ENCODE data around the gene HGF.

The HGF gene

DNA sequence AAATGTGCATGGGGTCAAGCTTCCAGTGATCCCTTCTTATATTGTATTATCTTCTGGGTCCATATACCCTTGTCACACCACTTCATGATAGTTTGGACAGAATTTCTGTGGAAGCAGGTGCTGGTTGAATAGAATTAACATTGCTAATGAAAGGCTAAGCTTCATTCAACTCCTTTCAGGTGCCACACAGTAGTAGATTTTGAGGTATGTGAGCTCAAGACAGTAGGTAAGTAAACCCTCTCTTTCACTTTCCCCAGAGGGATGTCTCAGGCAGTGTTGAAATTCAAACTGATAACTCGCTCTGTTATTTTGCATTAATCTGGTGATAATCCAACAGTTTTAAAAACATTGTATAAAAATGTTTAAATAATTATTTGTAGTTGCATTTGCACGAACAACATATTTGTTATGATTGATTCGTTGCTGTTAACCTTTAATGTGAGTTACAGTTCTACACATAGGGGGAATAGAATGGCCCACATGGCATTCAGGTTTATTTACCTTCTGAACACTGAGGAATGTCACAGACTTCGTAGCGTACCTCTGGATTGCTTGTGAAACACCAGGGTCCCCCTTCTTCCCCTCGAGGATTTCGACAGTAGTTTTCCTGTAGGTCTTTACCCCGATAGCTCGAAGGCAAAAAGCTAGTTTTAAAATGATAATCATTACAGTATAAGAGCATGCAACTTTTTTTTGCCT lies 18.1 kb downstream of the HGF start:
- no peak overlapping the region for H2AFZ ChIP-seq (ENCODE audit: low read length)
- H3K9ac ChIP-seq (ENCODE audit: low read length): no peak overlapping the region
- no peaks in the 10 kb centered on the region for H4K20me1 ChIP-seq (ENCODE audit: insufficient read depth, low read length)
- TF ChIP-seq EZH2 (IDR thresholded peaks at IDR 0.05; ENCODE audit: borderline replicate concordance, low read length): no peak
- TF ChIP-seq, protein P1, sequence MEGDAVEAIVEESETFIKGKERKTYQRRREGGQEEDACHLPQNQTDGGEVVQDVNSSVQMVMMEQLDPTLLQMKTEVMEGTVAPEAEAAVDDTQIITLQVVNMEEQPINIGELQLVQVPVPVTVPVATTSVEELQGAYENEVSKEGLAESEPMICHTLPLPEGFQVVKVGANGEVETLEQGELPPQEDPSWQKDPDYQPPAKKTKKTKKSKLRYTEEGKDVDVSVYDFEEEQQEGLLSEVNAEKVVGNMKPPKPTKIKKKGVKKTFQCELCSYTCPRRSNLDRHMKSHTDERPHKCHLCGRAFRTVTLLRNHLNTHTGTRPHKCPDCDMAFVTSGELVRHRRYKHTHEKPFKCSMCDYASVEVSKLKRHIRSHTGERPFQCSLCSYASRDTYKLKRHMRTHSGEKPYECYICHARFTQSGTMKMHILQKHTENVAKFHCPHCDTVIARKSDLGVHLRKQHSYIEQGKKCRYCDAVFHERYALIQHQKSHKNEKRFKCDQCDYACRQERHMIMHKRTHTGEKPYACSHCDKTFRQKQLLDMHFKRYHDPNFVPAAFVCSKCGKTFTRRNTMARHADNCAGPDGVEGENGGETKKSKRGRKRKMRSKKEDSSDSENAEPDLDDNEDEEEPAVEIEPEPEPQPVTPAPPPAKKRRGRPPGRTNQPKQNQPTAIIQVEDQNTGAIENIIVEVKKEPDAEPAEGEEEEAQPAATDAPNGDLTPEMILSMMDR (IDR thresholded peaks at IDR 0.05; ENCODE audit: low read length): no peak
- no peaks in the 10 kb centered on the region for H3K27me3 ChIP-seq (ENCODE audit: insufficient read depth, low read length)
- H3K4me2 ChIP-seq (ENCODE audit: low read length): no peak overlapping the region
- H3K9me2 ChIP-seq (ENCODE audit: low read depth, low read length): no peaks in the 10 kb centered on the region
- H3K79me2 ChIP-seq (ENCODE audit: insufficient read depth, low read length): no peaks in the 10 kb centered on the region
- no peak overlapping the region for H3K4me3 ChIP-seq (ENCODE audit: low read depth, low read length, poor library complexity, severe bottlenecking)
- no peaks in the 10 kb centered on the region for H3K36me3 ChIP-seq (ENCODE audit: insufficient read depth, low read length)
- no peaks in the 10 kb centered on the region for H3K9me3 ChIP-seq (ENCODE audit: low read length)
- peaks cover 20% of the 10 kb centered on the region for H3K4me1 ChIP-seq (ENCODE audit: insufficient read depth, low read length, severe bottlenecking)
- H3F3A ChIP-seq (ENCODE audit: insufficient read depth, low read length): no peaks in the 10 kb centered on the region
- no peak overlapping the region for H3K27ac ChIP-seq (ENCODE audit: low read depth, low read length, poor library complexity, severe bottlenecking)

DNA sequence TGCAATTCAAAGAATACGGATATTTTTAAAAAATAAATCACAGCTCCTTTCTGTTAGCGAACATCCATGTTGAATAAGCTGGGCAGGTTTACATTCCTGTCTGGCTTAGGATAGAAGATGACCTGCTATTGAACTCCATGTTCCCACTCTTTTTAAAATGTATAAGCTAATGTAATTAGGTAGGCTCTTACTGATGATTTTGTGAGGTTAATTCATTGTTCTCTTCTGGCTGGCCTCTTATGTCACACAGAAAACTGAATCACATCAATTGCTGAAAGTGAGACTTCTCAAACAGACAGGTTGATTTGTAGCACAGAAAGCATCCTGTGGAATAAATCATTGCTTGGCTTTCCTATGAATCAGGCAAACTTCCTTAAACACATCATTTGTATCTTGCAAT lies 24.2 kb downstream of the HGF start:
- Histone ChIP-seq H3K27ac (ENCODE audit: low read depth, low read length, poor library complexity, severe bottlenecking) (no peak overlapping the region), H3K4me3 (ENCODE audit: low read depth, low read length, poor library complexity, severe bottlenecking) (no peak overlapping the region), H3K9ac (ENCODE audit: low read length) (no peak overlapping the region), H3F3A (ENCODE audit: insufficient read depth, low read length) (no peaks in the 10 kb centered on the region), H3K9me2 (ENCODE audit: low read depth, low read length) (no peaks in the 10 kb centered on the region), H3K36me3 (ENCODE audit: insufficient read depth, low read length) (no peaks in the 10 kb centered on the region), H3K27me3 (ENCODE audit: insufficient read depth, low read length) (no peaks in the 10 kb centered on the region), H4K20me1 (ENCODE audit: insufficient read depth, low read length) (no peaks in the 10 kb centered on the region), H3K9me3 (ENCODE audit: low read length) (no peaks in the 10 kb centered on the region), H3K4me1 (ENCODE audit: insufficient read depth, low read length, severe bottlenecking) (no peaks in the 10 kb centered on the region), H2AFZ (ENCODE audit: low read length) (no peak overlapping the region), H3K4me2 (ENCODE audit: low read length) (no peak overlapping the region), H3K79me2 (ENCODE audit: insufficient read depth, low read length) (no peaks in the 10 kb centered on the region)
- no peak for TF ChIP-seq EZH2 (IDR thresholded peaks at IDR 0.05; ENCODE audit: borderline replicate concordance, low read length)
- TF ChIP-seq, protein P1 (IDR thresholded peaks at IDR 0.05; ENCODE audit: low read length): no peak

DNA sequence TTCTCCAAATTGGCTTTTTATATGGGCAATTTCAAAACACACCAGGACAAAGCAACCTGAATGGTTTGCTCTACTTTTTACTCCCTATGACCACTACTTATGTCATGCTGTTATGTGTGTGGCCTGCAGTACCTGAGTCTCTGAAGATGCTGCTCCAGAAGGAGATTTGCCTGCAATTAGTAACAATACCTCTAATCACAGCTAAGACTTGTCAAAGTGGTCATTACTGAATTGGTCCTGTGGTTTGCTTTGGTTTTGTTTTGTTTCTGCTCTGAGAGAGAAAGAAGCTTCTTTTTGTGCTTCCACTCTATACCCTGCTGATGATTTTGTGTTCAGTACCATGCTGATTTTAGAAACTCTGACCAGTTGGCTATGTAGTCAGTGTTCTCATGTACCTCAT lies 25.5 kb downstream of the HGF start:
- Histone ChIP-seq H3K4me2 (ENCODE audit: low read length) (no peak overlapping the region), H3K79me2 (ENCODE audit: insufficient read depth, low read length) (no peaks in the 10 kb centered on the region), H3K4me1 (ENCODE audit: insufficient read depth, low read length, severe bottlenecking) (no peaks in the 10 kb centered on the region), H3F3A (ENCODE audit: insufficient read depth, low read length) (no peaks in the 10 kb centered on the region), H3K9me2 (ENCODE audit: low read depth, low read length) (no peaks in the 10 kb centered on the region), H3K36me3 (ENCODE audit: insufficient read depth, low read length) (no peaks in the 10 kb centered on the region), H3K27me3 (ENCODE audit: insufficient read depth, low read length) (no peaks in the 10 kb centered on the region), H3K9ac (ENCODE audit: low read length) (no peak overlapping the region), H2AFZ (ENCODE audit: low read length) (no peak overlapping the region), H4K20me1 (ENCODE audit: insufficient read depth, low read length) (no peaks in the 10 kb centered on the region), H3K9me3 (ENCODE audit: low read length) (no peaks in the 10 kb centered on the region), H3K4me3 (ENCODE audit: low read depth, low read length, poor library complexity, severe bottlenecking) (no peak overlapping the region), H3K27ac (ENCODE audit: low read depth, low read length, poor library complexity, severe bottlenecking) (no peak overlapping the region)
- TF ChIP-seq, protein P1 (IDR thresholded peaks at IDR 0.05; ENCODE audit: low read length): no peak
- TF ChIP-seq EZH2 (IDR thresholded peaks at IDR 0.05; ENCODE audit: borderline replicate concordance, low read length): no peak

All from OCI-LY1 (cell line).